Hematopoietic multipotent progenitor cell treated with erythropoietin and hydrocortisone succinate and interleukin-3 and kit ligand, for 8 days (in vitro differentiated cells): ENCODE results near the gene SPPL2C.
"Not testable (repeated sequence)": the region's sequence is repeated elsewhere in the genome, so short reads cannot be mapped to it uniquely, and the experiment has no call there.

Source experiments
- DNase-seq: peaks from one replicate; pipeline ENCODE4 v3.0.0-alpha.2; 2015

SPPL2C gene

DNA sequence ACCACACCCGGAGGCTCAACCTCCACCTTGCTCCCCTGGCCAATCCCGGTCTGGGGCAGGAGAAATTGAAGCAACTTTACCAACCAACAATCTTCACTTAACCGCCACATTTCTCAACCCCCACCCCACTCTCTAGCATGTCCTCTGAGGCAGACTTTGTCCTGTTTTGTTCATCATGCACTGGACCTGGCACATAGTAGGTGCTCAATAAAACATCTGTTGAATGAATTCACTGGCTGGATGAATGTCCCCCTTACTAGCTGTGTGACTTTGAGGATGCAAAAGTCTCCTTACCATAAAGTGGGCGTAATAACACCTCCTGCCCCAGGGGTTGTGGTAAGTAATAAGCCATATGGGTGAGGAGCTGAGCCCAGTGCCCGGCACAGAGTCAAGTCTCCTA lies 5.8 kb downstream of the SPPL2C start:
- no peak for DNase-seq

- DNase-seq, result no peak
These were observed 6.3 kb downstream of the SPPL2C start for GRCh38 chr17:45851022-45851421.

DNA sequence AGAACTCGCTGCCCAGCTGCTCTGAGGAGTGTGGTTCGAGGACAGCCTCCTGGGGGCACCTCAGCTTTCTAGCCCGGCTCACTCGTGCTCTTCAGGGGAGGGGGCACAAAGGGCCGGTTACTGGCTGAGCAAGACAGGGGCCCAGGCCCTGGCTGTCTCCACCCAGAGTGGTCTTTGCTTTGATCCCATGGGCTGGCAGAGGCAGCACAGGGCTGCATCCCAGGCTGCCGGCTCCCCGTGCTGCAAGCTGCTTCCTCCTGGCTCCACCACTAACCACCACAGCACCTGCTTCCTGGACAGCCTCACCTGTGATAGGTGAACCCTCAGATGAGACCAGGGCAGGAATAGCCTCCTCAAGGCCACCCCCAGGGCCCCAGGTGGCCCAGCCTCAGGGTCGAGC lies 6.8 kb downstream of the SPPL2C start:
- DNase-seq, result no peak

GRCh38 chr17:45851873-45852272 lies 7.2 kb downstream of the SPPL2C start:
- no peak for DNase-seq

- DNase-seq, result peak; percentile 73
These were observed 8.0 kb downstream of the SPPL2C start for GRCh38 chr17:45852535-45853297.

- DNase-seq, result no peak
These were observed 9.5 kb downstream of the SPPL2C start for GRCh38 chr17:45854209-45854608.

DNA sequence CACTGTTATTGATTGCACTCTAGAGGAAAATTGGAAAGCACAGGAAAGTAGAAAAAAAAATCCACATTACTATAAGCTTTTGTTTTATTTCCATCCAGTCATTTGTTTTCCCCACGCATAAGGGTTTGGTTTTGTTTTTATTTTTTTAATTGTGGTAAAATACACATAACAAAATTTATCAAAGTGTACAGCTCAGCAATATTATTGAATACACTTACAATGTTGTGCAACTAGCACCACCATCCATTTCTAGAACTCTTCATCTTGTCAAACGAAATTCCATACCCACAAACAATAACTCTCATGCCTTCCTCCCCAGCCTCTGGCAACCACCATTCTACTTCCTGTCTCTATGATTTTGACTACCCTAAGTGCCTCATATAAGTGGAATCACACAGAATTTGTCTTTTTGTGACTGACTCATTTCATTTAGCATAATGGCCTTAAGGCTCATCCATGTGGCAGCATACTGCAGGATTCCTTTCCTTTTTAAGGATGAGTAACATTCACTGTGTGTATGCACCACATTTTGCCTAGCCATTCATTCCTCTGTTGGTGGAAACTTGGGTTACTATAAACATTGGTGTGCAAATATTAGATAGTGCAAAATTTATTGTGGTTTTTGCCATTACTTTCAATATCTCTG lies 11.1 kb downstream of the SPPL2C start:
- DNase-seq, result no peak

DNA sequence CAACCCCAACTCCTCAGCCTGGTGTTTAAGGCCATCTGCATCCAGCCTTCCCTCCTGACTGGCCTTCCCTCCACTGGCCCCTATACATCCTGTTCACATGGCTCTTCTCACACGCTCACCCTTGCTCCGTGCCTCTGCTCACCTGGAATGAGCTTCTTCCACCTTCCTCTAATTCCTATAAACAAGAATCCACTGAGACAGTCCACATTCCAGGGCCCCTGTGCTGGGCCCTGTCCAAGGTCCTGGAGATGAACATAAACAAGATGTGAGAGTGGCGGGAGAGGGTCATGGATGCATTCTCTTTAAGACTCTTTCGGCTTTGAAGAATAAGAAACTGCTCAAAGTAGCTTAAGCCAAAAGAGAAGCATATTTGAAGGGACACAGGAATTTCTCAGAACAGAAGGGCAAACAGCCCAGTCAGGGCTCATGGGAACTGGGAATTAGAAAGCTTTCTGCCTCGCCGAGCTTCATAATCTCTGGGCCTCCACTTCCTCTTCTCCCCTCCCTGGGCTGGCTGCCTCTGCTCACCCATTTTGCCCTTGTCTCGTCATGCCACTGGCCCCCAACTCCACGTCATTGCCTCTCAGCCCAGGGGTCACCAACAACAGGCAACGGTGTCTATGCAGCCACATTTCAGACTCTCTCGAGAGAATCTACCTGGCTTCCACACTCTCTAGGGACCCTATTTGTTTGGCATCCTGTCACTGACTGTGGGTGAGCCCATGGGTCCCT lies 13.5 kb downstream of the SPPL2C start:
- DNase-seq, result peak; percentile 11

- no peak for DNase-seq
These were observed 16.5 kb downstream of the SPPL2C start for GRCh38 chr17:45861165-45861564.

- DNase-seq, result not testable (repeated sequence)
These were observed 17.4 kb downstream of the SPPL2C start for GRCh38 chr17:45862127-45862526.

GRCh38 chr17:45863857-45864654 lies 19.4 kb downstream of the SPPL2C start:
- DNase-seq, result no peak

- no peak for DNase-seq
These were observed 22.5 kb downstream of the SPPL2C start for GRCh38 chr17:45867171-45867570.

DNA sequence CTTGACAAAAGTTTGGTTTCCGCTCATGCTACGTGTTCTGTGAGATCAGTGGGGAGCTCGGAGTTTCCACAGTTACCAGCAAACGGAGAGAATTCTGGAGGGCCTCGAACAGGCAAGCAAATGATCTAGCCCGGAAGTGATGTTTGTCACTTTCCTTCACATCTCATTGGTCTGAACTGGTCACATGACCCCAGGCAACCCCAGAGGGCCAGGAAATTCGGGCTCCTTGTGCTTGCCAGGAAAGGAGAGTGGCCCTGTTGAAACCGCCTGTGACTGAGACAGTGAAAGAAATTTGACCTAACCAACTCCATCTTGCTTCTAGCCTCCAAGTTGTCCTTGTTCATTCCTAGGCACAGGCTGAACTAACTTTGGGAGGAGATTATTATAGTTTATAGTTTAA lies 23.0 kb downstream of the SPPL2C start:
- no peak for DNase-seq

GRCh38 chr17:45868276-45868675 lies 23.6 kb downstream of the SPPL2C start:
- DNase-seq, result no peak

- DNase-seq, result no peak
These were observed 25.1 kb downstream of the SPPL2C start for GRCh38 chr17:45869676-45870341.

- DNase-seq, result no peak
These were observed 25.8 kb downstream of the SPPL2C start for GRCh38 chr17:45870342-45870974.

- no peak for DNase-seq
These were observed 27.0 kb downstream of the SPPL2C start for GRCh38 chr17:45871718-45872117.

DNA sequence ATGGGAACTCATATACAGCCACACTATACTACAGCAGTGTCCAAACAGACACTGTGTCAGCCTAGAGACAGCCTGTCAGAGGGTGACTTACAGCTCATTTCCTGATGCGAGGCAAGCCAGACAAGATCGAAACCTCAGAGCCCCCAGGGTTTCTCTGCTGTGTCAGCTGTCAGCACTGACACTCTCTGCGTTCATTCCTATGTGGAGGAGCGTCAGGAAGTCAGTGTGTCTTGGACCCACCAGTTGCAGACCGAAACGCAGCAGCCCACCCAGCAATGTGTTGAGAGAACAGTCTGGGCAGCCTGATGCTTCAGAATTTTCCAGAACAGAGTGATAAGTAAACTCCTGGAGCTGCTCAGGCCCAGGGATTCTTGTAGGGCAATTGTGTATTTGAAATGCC lies 29.0 kb downstream of the SPPL2C start:
- DNase-seq, result no peak

- DNase-seq, result no peak
These were observed 29.5 kb downstream of the SPPL2C start for GRCh38 chr17:45874151-45874550.

DNA sequence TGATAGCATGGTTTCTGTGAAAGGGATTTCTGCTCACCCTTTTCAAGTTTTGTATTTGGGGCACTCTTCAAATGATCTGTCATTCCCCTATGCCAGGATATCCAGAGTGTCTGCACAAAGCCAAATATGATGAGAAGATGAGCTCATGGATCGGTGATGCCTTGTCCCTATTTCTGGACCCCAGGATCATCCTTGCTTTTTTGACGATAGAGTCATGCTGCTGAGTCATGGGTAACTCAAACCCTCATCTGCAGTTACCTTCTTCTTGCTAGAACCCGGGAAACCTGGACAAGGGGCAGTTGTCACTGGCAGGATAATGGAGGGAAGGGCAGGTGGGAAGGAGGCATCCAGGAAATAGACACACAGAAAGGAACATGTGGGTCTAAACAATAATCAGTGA lies 31.9 kb downstream of the SPPL2C start:
- DNase-seq, result no peak

DNA sequence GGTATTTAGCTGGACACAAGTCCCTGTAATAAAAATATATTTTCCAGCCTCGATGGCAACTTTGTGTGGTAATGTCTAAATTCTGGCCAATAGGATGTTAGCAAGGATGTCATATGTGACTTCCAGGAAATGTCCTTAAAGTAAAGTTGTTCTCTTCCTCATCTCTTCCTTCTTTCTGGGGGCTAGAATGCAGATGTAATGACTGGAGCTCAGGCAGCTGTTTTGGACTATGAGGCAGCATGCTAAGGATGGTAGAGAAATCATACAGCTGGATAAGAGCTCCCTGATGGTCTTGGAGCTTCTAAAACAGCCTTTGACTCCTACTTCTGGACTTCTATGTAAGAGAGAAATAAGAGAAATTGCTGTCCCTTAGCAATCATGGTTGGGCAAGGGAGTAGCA lies 32.8 kb downstream of the SPPL2C start:
- DNase-seq, result no peak

GRCh38 chr17:45883063-45883462 lies 38.4 kb downstream of the SPPL2C start:
- no peak for DNase-seq
